GM12878 (cell line): Measurements from ENCODE around the gene C8G.

Source experiments
- CTCF ChIP-seq, 3 experiments: IDR thresholded peaks in 2 of 3; conservative IDR thresholded peaks in 1 of 3; 2 replicates each; pipeline ENCODE4 v1.5.1; 2011; ENCODE audit warnings: low read depth in 3 of 3, low read length in 3 of 3, mild to moderate bottlenecking in 3 of 3, control low read depth in 2 of 3, moderate library complexity in 2 of 3, inconsistent platforms in 1 of 3, mixed read lengths in 1 of 3; ENCODE audit not compliant: control insufficient read depth in 2 of 3, insufficient read depth in 1 of 3; ENCODE audit errors: extremely low read depth in 1 of 3
- MAX ChIP-seq: IDR thresholded peaks from 2 replicates; pipeline ENCODE4 v1.6.1; 2012; ENCODE audit warnings: low read depth, low read length, improper control_type of control experiment
- MTA3 ChIP-seq: IDR thresholded peaks from 2 replicates; pipeline ENCODE4 v1.6.1; 2012; ENCODE audit warnings: low read length, inconsistent platforms, borderline replicate concordance
- MYC ChIP-seq: IDR thresholded peaks from 2 replicates; pipeline ENCODE4 v1.6.1; 2011; ENCODE audit warnings: mild to moderate bottlenecking, low read length, moderate library complexity, inconsistent platforms; ENCODE audit not compliant: insufficient read depth, insufficient replicate concordance, insufficient read length, severe bottlenecking
- POLR2A ChIP-seq: IDR thresholded peaks from 2 replicates; pipeline ENCODE4 v1.6.1; 2011; ENCODE audit warnings: low read depth, mild to moderate bottlenecking, low read length
- WRNIP1 ChIP-seq: IDR thresholded peaks from 2 replicates; pipeline ENCODE4 v1.6.1; 2011; ENCODE audit warnings: low read depth, low read length, improper control_type of control experiment, borderline replicate concordance
- YBX1 ChIP-seq: fragments of 450-650 bp; IDR thresholded peaks from 2 replicates; pipeline ENCODE4 v1.6.1; 2016; ENCODE audit warnings: antibody characterized with exemption

- TF ChIP-seq WRNIP1 (no peak), CTCF (IDR thresholded peaks at IDR 0.05 in 2 of 3, conservative IDR thresholded peaks at IDR 0.05 in 1 of 3; ENCODE audit: control insufficient read depth in 2 of 3, extremely low read depth in 1 of 3, insufficient read depth in 1 of 3, low read depth in 3 of 3, low read length in 3 of 3) (no peak), MTA3 (no peak), POLR2A (no peak), MYC (no peak), MAX (no peak), YBX1 (no peak)
Measured at GRCh38 chr9:136995362-136995761, 50.3 kb downstream of the C8G start.
